Trophoblast cell (in vitro differentiated cells and primary cell): Measurements from ENCODE around the gene EVI5.
"Not testable (repeated sequence)": the region's sequence is repeated elsewhere in the genome, so short reads cannot be mapped to it uniquely, and the experiment has no call there.

Experiments
- DNase-seq, 2 donors: peaks; one replicate each; pipeline ENCODE4 v3.0.0-alpha.2; 2016
- H2AFZ ChIP-seq: 2 replicates; pipeline ENCODE4 v1.6.1; 2013; ENCODE audit warnings: low read length, moderate library complexity, mild to moderate bottlenecking; ENCODE audit not compliant: insufficient read depth, poor library complexity
- H2AK5ac ChIP-seq: 2 replicates; pipeline ENCODE4 v1.6.1; 2013; ENCODE audit warnings: mild to moderate bottlenecking, low read length
- H2BK120ac ChIP-seq: 2 replicates; pipeline ENCODE4 v1.6.1; 2013; ENCODE audit warnings: low read length, mild to moderate bottlenecking, moderate library complexity; ENCODE audit not compliant: insufficient read depth, poor library complexity
- H2BK12ac ChIP-seq: 2 replicates; pipeline ENCODE4 v1.6.1; 2013; ENCODE audit warnings: mild to moderate bottlenecking, low read length, moderate library complexity
- H2BK5ac ChIP-seq: 2 replicates; pipeline ENCODE4 v1.6.1; 2013; ENCODE audit warnings: low read length, low read depth, moderate library complexity, mild to moderate bottlenecking; ENCODE audit not compliant: poor library complexity
- H3K14ac ChIP-seq: 2 replicates; pipeline ENCODE4 v1.6.1; 2013; ENCODE audit warnings: mild to moderate bottlenecking, low read length
- H3K18ac ChIP-seq: 2 replicates; pipeline ENCODE4 v1.6.1; 2013; ENCODE audit warnings: mild to moderate bottlenecking, low read length
- H3K23ac ChIP-seq: 2 replicates; pipeline ENCODE4 v1.6.1; 2013; ENCODE audit warnings: low read length
- H3K27ac ChIP-seq: 2 replicates; pipeline ENCODE4 v1.5.1; 2013; ENCODE audit warnings: low read depth, mild to moderate bottlenecking, inconsistent platforms, low read length, moderate library complexity
- H3K27me3 ChIP-seq: 2 replicates; pipeline ENCODE4 v1.6.1; 2013; ENCODE audit warnings: inconsistent platforms, mild to moderate bottlenecking, low read length, moderate library complexity; ENCODE audit not compliant: insufficient read depth
- H3K36me3 ChIP-seq, 2 experiments: 1 replicate in 1 of 2; 2 replicates in 1 of 2; pipeline ENCODE4 v1.6.1; 2013; ENCODE audit warnings: low read length in 2 of 2, mild to moderate bottlenecking in 2 of 2, moderate library complexity in 1 of 2; ENCODE audit not compliant: insufficient read depth in 2 of 2, control insufficient read depth in 1 of 2
- H3K4ac ChIP-seq: 2 replicates; pipeline ENCODE4 v1.6.1; 2013; ENCODE audit warnings: low read depth, mild to moderate bottlenecking, low read length, moderate library complexity
- H3K4me1 ChIP-seq, 2 experiments: 1 replicate in 1 of 2; 2 replicates in 1 of 2; pipeline ENCODE4 v1.6.1; 2013; ENCODE audit warnings: low read length in 2 of 2, mild to moderate bottlenecking in 2 of 2, moderate library complexity in 1 of 2; ENCODE audit not compliant: insufficient read depth in 2 of 2, control insufficient read depth in 1 of 2
- H3K4me2 ChIP-seq: 2 replicates; pipeline ENCODE4 v1.6.1; 2013; ENCODE audit warnings: inconsistent platforms, mild to moderate bottlenecking, low read length, moderate library complexity
- H3K4me3 ChIP-seq: 2 replicates; pipeline ENCODE4 v1.5.1; 2013; ENCODE audit warnings: mild to moderate bottlenecking, low read depth, low read length, inconsistent platforms
- H3K79me1 ChIP-seq: one replicate; pipeline ENCODE4 v1.6.1; 2013; ENCODE audit warnings: low read length
- H3K79me2 ChIP-seq: 2 replicates; pipeline ENCODE4 v1.6.1; 2013; ENCODE audit warnings: low read length, mild to moderate bottlenecking; ENCODE audit not compliant: control insufficient read depth, insufficient read depth, poor library complexity
- H3K9ac ChIP-seq: 2 replicates; pipeline ENCODE4 v1.6.1; 2013; ENCODE audit warnings: mild to moderate bottlenecking, low read length
- H3K9me3 ChIP-seq: 2 replicates; pipeline ENCODE4 v1.6.1; 2013; ENCODE audit warnings: low read depth, mild to moderate bottlenecking, control low read depth, inconsistent platforms, low read length; ENCODE audit not compliant: insufficient read depth
- H4K12ac ChIP-seq: 2 replicates; pipeline ENCODE4 v1.6.1; 2013; ENCODE audit warnings: low read depth, mild to moderate bottlenecking, low read length, moderate library complexity
- H4K8ac ChIP-seq: 2 replicates; pipeline ENCODE4 v1.6.1; 2013; ENCODE audit warnings: low read depth, mild to moderate bottlenecking, low read length, moderate library complexity
- H4K91ac ChIP-seq: one replicate; pipeline ENCODE4 v1.6.1; 2013; ENCODE audit warnings: low read depth, mild to moderate bottlenecking, low read length, moderate library complexity
- WGBS: extraction: QIAGEN DNeasy Blood & Tissue Kit; methylation state at CpG from one replicate; pipeline ENCODE4 v1.1.7; 2013; ENCODE audit warnings: missing lambda C conversion rate; ENCODE audit not compliant: insufficient read length, insufficient coverage; ENCODE audit errors: extremely low coverage; 5-methylcytosine and 5-hydroxymethylcytosine counted together

Gene EVI5

GRCh38 chr1:92786111-92786901 is 1.4 kb upstream of the EVI5 start:
- H4K12ac ChIP-seq = no peak overlapping the region
- no peak overlapping the region for H3K9ac ChIP-seq
- no peak for DNase-seq
- H3K4me1 ChIP-seq = peaks cover 0 to 6% of the 10 kb centered on the region in 2 experiments
- peak overlapping the region; percentile 48 for H2BK120ac ChIP-seq
- no peak overlapping the region for H3K4ac ChIP-seq
- H3K9me3 ChIP-seq = no peaks in the 10 kb centered on the region
- H3K79me1 ChIP-seq = peaks cover 13% of the 10 kb centered on the region
- H4K91ac ChIP-seq = no peak overlapping the region
- H3K27me3 ChIP-seq = no peaks in the 10 kb centered on the region
- H3K4me3 ChIP-seq = no peak overlapping the region
- no peak overlapping the region for H3K18ac ChIP-seq
- H3K27ac ChIP-seq = no peak overlapping the region
- H3K79me2 ChIP-seq = peaks cover 9% of the 10 kb centered on the region
- H2BK5ac ChIP-seq = no peak overlapping the region
- no peak overlapping the region for H3K14ac ChIP-seq
- H3K4me2 ChIP-seq = no peak overlapping the region
- H4K8ac ChIP-seq = no peak overlapping the region
- H2AK5ac ChIP-seq = no peak overlapping the region
- no peak overlapping the region for H2BK12ac ChIP-seq
- no peak overlapping the region for H2AFZ ChIP-seq
- H3K36me3 ChIP-seq = no peaks in the 10 kb centered on the region
- WGBS = no CpG with 5 or more reads among the region's 5 CpGs
- H3K23ac ChIP-seq = no peak overlapping the region

GRCh38 chr1:92784021-92784638 is 778 bp downstream of the EVI5 start:
- H3K27me3 ChIP-seq = no peaks in the 10 kb centered on the region
- H2BK5ac ChIP-seq = peak overlapping the region; percentile 92
- H2BK12ac ChIP-seq = no peak overlapping the region
- H3K9me3 ChIP-seq = no peaks in the 10 kb centered on the region
- peak overlapping the region; percentile 92 for H3K4me3 ChIP-seq
- peak overlapping the region; percentile 82 for H4K91ac ChIP-seq
- H3K27ac ChIP-seq = peak overlapping the region; percentile 63
- H3K36me3 ChIP-seq = no peaks in the 10 kb centered on the region
- H3K79me2 ChIP-seq = peaks cover 9% of the 10 kb centered on the region
- peak overlapping the region; percentile 8 for H3K9ac ChIP-seq
- H3K18ac ChIP-seq = peak overlapping the region; percentile 89
- H3K4ac ChIP-seq = peak overlapping the region; percentile 87
- H4K12ac ChIP-seq = peak overlapping the region; percentile 85
- H3K4me1 ChIP-seq = peaks cover 0 to 6% of the 10 kb centered on the region in 2 experiments
- H2AK5ac ChIP-seq = peak overlapping the region; percentile 3
- H3K79me1 ChIP-seq = peaks cover 13% of the 10 kb centered on the region
- peak overlapping the region; percentile 91 for H4K8ac ChIP-seq
- peak overlapping the region; percentile 87 for H2AFZ ChIP-seq
- no peak overlapping the region for H3K23ac ChIP-seq
- peak overlapping the region; percentile 97 for H3K14ac ChIP-seq
- peak overlapping the region; percentile 85 for H3K4me2 ChIP-seq
- peak overlapping the region; percentile 78 for H2BK120ac ChIP-seq
- WGBS = no CpG with 5 or more reads among the region's 25 CpGs
- peak; percentile 25 to 53 for DNase-seq

GRCh38 chr1:92783550-92783949 is 1.4 kb downstream of the EVI5 start:
- not testable (repeated sequence) for H3K23ac ChIP-seq, H3K4me1 ChIP-seq, H3K4ac ChIP-seq, H4K8ac ChIP-seq, H2BK12ac ChIP-seq, H3K36me3 ChIP-seq, H3K27me3 ChIP-seq, H3K4me3 ChIP-seq, H2AFZ ChIP-seq, H2AK5ac ChIP-seq, H2BK5ac ChIP-seq, H3K18ac ChIP-seq, H2BK120ac ChIP-seq, H3K9ac ChIP-seq, H4K12ac ChIP-seq, H3K27ac ChIP-seq, H4K91ac ChIP-seq, H3K14ac ChIP-seq, H3K79me2 ChIP-seq, H3K9me3 ChIP-seq
- Histone ChIP-seq H3K4me2 (peak overlapping the region; percentile 16), H3K79me1 (peaks cover 13% of the 10 kb centered on the region)
- peak; percentile 24 to 60 for DNase-seq
- WGBS = no CpG with 5 or more reads among the region's 14 CpGs

GRCh38 chr1:92778376-92778775 is 6.5 kb downstream of the EVI5 start:
- H4K8ac ChIP-seq = no peak overlapping the region
- no peak overlapping the region for H4K91ac ChIP-seq
- DNase-seq = peak in 1 of 2 donors; percentile 37
- H3K79me2 ChIP-seq = no peaks in the 10 kb centered on the region
- H3K4me2 ChIP-seq = no peak overlapping the region
- no CpG with 5 or more reads among the region's 1 CpG for WGBS
- no peak overlapping the region for H3K14ac ChIP-seq
- no peak overlapping the region for H3K9ac ChIP-seq
- no peak overlapping the region for H4K12ac ChIP-seq
- H3K4ac ChIP-seq = no peak overlapping the region
- no peaks in the 10 kb centered on the region for H3K36me3 ChIP-seq
- no peak overlapping the region for H3K27ac ChIP-seq
- no peak overlapping the region for H2BK120ac ChIP-seq
- H3K18ac ChIP-seq = no peak overlapping the region
- H3K9me3 ChIP-seq = no peaks in the 10 kb centered on the region
- no peak overlapping the region for H2AK5ac ChIP-seq
- no peaks in the 10 kb centered on the region for H3K27me3 ChIP-seq
- no peaks in the 10 kb centered on the region for H3K4me1 ChIP-seq
- no peak overlapping the region for H3K23ac ChIP-seq
- no peak overlapping the region for H3K4me3 ChIP-seq
- H2BK12ac ChIP-seq = no peak overlapping the region
- H3K79me1 ChIP-seq = no peaks in the 10 kb centered on the region
- no peak overlapping the region for H2AFZ ChIP-seq
- H2BK5ac ChIP-seq = no peak overlapping the region
